HEK293 (cell line): ENCODE results near the gene KIF22.

Source experiments
- CTCF ChIA-PET: fragments of 350-600 bp; formaldehyde crosslinking; extraction: SDS; loops from one replicate; lab custom pipeline; 2021; ENCODE audit warnings: antibody characterized with exemption; lab: Yijun Ruan, JAX
- POLR2A ChIA-PET: fragments of 300-600 bp; formaldehyde crosslinking; extraction: SDS; loops from one replicate; lab custom pipeline; 2020; ENCODE audit warnings: antibody characterized with exemption, inconsistent platforms; lab: Yijun Ruan, JAX
- H3K27ac ChIP-seq: fragments of 200-500 bp; sonication (Bioruptor generic); 2 replicates; pipeline ENCODE4 v1.5.1; 2014; ENCODE audit warnings: low read depth, low read length, control low read depth, inconsistent platforms; ENCODE audit errors: extremely low read depth
- H3K36me3 ChIP-seq, 2 experiments: fragments of 200-500 bp in 1 of 2; sonication (Bioruptor generic) in 1 of 2; 1 replicate in 1 of 2; 2 replicates in 1 of 2; pipeline ENCODE4 v1.5.1; 2014 to 2017; ENCODE audit warnings: inconsistent platforms in 2 of 2, low read length in 2 of 2; ENCODE audit not compliant: control insufficient read depth in 2 of 2, insufficient read depth in 1 of 2
- H3K4me1 ChIP-seq: fragments of 200-500 bp; sonication (Bioruptor generic); 2 replicates; pipeline ENCODE4 v1.5.1; 2014; ENCODE audit warnings: mild to moderate bottlenecking, low read length, inconsistent platforms; ENCODE audit not compliant: control insufficient read depth, insufficient read depth
- H3K4me3 ChIP-seq: 2 replicates; pipeline ENCODE4 v1.5.1; 2011; ENCODE audit warnings: low read depth, mild to moderate bottlenecking, control low read depth, low read length, moderate library complexity
- H3K9me3 ChIP-seq: fragments of 200-500 bp; sonication (Bioruptor generic); 2 replicates; pipeline ENCODE4 v1.5.1; 2014; ENCODE audit warnings: low read depth, low read length, inconsistent platforms; ENCODE audit not compliant: control insufficient read depth, insufficient read depth
- ZNF335 ChIP-seq: fragments of 450-650 bp; formaldehyde crosslinking; conservative IDR thresholded peaks from 2 replicates; pipeline ENCODE4 v1.5.1; 2016; ENCODE audit warnings: missing biosample characterization, missing genetic modification characterization
- ZNF423 ChIP-seq: fragments of 450-650 bp; formaldehyde crosslinking; IDR thresholded peaks from 2 replicates; pipeline ENCODE4 v1.5.1; 2016; ENCODE audit warnings: missing biosample characterization, missing genetic modification characterization

Gene KIF22

DNA sequence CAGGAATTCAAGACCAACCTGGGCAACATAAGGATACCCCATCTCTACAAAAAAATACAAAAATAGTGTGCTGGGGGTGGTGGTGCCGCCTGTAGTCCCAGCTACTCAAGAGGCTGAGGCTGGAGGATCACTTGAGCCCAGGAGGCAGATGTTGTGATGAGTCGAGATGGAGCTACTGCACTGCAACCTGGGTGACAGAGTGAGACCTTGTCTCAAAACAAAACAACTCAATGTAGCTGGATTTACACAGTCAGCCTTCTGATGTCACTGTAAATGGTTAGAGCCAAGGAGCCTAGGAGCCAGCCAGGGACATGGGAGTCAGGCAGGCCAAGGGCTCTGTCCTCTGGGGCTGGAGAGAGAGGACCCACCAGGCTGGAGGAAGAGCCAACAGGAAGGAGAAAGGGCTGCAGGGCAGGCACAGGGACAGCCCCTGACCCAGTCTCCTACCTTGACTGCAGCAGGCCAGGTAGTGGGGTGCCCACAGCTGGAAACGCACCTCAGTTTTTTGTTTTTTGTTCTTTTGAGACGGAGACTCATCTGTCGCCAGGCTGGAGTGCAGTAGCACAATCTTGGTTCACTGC, 64.1 kb downstream of the KIF22 start:
- H3K4me1 ChIP-seq = no peaks in the 10 kb centered on the region
- POLR2A ChIA-PET = interaction anchor here (0.7 to 2.1 kb wide), 3 partner anchors 38 to 1144 kb away, joined by 3 to 11 read pairs (median 3); partner anchors contain the start of genes PAGR1 and TAOK2
- TF ChIP-seq ZNF423 (tag by site-specific recombination) (no peak), ZNF335 (tag by site-specific recombination) (0 out of 2 replicates have a peak, but pooled peaks have one; percentile 23)
- TF ChIP-seq, all 188 proteins: peak for 1
- CTCF ChIA-PET = interaction anchor here (0.8 to 1.0 kb wide), 2 partner anchors 17 to 34 kb away, joined by 3 read pairs; partner anchors contain the start of gene MVP
- no peaks in the 10 kb centered on the region for H3K9me3 ChIP-seq
- peaks cover 0 to 18% of the 10 kb centered on the region in 2 experiments; a peak in 2 of 3 replicates for H3K36me3 ChIP-seq
- no peak overlapping the region for H3K27ac ChIP-seq
- no peak overlapping the region for H3K4me3 ChIP-seq
